ENCODE data around the gene ADARB2.

ADARB2 gene

GRCh38 chr10:1155791-1156615 lies 581.3 kb downstream of the ADARB2 start:
- no peak for DNase-seq

- no peak for DNase-seq
Measured at GRCh38 chr10:1154531-1155295, 582.6 kb downstream of the ADARB2 start.

DNA sequence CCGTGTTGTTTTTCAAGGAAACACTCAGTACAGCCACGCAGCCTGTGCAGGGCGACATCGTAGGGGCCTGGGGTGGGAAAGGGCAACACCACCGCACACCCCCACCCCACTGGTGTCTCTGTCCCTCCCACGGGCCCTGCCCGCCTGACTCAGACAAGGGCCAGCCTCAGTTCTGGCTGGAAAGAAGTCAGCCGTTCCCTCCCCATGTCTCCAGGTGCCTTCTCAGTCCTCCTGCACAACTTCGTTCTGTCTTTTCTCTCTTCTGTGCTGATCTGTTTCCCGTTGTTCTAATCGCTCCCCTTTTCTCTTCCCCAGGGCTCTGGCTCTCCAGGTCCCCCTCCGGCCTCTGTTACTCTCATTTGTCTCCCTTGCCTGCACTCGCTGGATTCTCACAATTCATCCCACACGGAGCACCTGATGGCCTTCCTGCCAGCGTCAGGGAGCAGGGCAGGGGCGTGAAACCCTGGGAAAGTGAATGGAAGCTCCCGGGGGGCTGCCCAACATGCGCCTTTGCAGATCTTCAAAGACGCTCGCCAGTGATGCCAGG lies 583.4 kb downstream of the ADARB2 start:
- no peak for DNase-seq

DNA sequence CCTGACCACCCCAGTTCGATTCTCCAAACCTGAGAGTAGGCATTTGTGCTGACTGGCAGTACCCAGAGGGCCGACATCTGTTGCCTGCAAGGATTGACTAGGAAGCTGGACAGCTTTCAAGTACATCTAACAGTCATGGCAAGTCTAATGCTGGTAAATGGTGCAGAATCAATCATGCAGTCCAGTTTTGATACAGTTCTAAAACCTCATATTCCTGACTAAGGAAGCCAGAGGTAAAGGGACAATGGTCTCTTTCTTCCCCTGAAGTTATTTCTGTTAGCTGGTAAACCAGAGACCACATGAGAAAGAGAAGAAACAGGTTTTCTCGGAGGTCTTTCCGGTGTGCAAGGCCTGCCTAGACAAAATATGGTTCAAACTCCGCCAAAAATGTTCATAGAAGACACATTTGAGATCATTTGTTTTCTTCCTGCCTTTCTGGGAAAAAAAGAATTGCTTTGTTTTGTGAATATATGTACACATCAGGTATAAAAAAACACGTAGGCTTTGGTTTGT lies 584.0 kb downstream of the ADARB2 start:
- no peak for DNase-seq

DNA sequence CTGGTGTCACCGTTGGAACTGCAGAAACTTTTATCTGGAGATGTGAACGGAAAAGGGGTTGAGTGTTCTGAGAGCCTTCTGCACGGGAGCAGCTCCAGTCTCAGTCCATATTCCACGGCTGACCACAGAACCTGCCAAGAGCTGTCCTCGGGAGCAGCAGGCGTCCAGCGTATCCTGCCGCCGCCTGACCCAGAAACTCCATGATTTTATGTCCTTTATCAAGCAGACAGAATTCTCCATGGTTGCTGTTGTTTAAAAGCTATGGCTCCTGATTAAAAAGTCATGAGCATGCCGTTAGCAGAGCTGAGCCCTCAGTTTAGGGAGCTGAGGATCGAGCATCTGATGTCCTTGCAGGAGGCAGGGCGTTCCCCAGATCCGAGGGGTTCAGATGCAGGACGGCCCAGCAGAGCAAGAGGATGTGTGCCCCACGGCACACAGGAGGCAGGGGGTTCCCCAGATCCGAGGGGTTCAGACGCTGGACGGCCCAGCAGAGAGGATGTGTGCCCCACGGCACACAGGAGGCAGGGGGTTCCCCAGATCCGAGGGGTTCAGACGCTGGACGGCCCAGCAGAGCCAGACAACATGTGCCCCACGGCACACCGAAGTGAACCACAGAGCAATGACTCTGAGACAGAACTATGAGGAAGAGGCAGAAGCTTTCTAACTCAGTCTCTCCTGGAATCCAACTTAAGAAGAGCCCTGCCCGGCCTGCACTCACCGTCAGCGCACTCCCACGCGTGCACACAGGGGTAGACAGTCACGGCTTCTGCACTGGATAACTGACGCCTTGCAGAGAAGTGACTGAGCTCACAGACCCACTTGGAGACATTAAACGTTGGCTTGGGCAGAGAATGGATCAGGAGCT lies 584.7 kb downstream of the ADARB2 start:
- no peak for DNase-seq

DNA sequence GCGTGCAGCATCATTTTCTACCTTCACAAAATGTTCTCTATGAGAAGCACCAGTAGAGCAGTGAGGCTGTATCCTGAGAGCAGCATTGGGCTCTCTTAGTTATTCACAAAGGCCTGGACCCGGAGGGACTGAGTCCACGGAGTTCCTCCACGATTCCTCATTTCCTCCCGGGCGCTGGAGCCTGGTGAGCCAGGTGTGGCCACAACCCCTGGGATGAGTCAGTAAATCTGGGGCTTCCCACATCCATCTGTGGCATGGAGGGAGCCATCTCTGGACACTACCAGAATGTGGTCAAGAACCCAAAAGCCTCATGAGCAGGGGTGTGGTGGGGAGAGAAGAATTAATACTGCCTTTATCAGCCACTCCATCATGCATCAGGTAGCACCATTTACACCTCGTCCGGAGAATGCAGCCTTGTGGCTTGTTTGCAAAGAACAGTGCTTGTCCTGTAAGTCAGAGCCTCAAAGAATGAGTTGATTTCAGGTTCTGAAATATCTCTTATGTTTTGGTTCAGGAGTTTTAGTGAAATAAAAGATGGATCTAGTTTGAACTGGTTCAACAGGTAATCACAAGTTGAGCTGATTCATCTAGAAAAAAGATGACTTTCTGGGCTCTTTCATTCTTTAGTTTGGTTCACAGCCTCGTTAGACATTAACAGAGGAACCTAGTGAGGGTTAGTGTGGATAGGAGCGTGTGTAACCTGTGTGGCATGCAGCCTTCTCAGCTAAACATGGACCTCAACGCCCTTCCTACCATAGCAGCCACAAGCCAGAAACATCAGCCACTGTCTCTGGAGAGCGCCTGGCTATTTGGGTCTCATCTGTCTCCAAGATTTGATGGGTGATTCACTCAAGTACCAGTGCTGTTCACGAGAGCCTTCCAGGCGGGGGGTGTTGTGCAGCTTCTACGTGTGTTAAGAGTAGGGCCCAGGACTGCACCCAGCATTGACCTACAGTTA lies 586.0 kb downstream of the ADARB2 start:
- no peak for DNase-seq

DNA sequence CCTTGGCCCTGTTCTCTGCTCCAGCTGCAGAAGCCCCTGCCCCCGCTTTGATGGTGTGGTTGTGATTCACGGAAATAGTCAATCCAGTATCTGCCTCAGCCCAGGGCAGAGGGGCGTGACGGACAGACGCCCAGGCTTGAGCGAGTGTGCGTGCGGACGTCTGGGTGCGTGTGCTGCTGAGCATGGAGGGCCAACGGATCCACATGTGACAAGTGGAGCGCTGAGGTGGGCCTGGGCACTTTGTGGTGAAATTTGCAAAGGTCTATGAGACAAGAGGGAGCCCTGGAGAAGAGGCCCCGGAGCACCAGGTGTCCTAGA lies 586.7 kb downstream of the ADARB2 start:
- DNase-seq, result no peak

GRCh38 chr10:1149793-1150637 lies 587.3 kb downstream of the ADARB2 start:
- DNase-seq, result peak; percentile 31

DNA sequence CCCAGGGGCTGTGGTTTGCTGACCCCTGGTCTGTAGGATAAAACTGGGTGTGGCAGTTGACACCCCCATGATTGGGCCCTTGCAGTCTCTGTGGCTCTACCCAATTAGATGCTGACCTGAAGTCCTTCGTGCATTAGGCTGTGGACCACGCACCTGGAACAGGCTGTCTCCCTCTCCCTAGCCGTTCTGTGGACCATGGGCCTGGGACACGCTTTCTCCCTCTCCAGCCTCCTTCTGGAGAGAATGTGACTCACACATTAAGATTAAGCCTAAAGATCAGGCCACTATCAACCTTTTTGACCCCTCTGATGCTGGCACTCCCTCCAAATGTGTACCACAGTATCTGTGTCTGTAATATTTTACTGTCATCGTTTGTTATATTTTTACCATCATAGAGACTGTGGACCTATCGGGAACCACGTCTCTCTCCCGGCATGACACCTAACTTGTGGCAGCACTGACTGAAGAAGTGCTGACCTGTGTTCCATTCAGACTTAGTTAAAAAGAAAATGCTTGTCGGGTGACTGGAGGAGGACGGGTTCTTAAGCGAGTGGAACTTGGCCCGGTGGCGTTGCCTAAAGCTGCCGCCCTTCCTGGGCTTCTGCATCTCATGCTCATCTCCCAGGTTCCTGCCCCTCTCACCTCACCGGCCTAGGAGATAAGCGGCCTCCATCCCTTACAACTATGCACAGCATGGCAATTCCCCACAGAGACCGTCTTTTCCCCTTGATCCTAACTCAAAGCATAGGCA lies 588.3 kb downstream of the ADARB2 start:
- DNase-seq, result no peak

DNA sequence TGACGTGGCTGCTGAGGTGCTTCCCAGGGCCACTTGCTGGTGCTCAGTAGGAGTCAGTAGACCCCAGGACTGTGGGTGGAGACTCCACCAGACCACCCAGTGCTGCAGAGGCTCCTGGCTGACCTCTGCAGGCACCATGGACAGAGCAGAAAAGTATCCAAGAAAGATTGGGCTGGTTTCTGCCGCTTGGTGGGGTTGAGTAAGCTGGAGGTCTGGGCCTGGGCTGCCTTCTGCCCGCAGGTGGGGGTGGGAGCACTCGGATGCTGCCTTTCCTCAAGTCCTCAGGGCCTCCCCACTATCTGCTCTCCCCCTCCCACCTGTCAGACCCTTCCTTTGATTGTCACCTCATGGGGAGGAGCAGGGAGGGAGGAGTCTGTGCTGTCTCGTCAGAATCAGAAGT lies 589.5 kb downstream of the ADARB2 start:
- DNase-seq, result no peak

- DNase-seq, result no peak
Measured at GRCh38 chr10:1142596-1142995, 594.7 kb downstream of the ADARB2 start.

DNA sequence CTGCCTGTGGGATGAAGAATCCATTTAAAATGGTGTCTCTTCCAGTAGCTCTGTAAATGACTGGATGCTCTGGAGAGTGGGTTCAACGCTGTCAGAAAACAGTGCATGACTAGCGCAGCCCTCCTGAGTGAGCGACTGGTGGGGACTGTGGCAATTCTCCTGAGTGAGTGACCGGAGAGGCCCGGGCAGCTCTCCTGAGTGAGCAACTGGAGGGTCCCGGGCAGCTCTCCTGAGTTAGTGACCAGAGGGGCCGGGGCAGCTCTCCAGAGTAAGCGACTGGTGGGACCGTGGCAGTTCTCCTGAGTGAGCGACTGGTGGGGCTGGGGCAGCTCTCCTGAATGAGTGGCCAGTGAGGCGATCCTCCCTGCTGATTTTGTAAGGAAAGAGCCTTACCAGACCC lies 595.6 kb downstream of the ADARB2 start:
- no peak for DNase-seq

GRCh38 chr10:1141261-1141660 lies 596.1 kb downstream of the ADARB2 start:
- DNase-seq, result no peak

GRCh38 chr10:1138529-1138928 lies 598.8 kb downstream of the ADARB2 start:
- DNase-seq, result no peak

DNA sequence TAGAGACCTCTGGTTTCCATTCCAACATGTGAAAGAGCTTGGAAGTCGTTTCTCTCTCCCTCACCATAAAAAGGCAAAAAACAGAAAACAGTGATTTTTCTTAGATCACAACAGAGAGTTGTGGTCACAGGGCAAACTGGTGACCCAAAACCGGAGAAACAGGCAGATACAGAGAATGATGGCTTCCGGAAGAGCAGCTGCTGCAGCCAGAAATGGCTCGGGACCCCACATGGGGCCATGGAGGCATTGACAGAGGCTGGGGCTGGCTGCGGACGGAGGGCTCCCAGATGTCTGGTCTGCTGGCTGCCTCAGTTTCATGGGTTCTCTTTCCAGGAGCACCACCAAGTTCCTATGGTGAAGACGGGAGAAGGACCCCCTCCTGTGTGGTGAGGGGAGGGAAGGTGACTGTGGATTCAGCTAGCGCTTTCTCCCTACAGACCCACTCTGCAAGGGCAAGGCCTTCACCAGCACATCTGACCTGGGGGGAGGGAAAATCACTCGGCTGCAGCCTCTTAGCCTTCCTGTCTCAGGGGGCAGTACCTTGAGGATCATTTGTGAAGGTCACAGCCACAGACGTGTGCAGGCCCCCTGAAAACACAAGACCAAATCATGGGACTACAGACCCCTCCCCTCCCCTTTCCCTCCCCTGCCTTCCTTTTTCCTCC lies 599.7 kb downstream of the ADARB2 start:
- DNase-seq, result no peak

- no peak for DNase-seq
Measured at GRCh38 chr10:1136268-1136667, 601.1 kb downstream of the ADARB2 start.

GRCh38 chr10:1134156-1134555 lies 603.2 kb downstream of the ADARB2 start:
- no peak for DNase-seq

GRCh38 chr10:1133495-1134045 lies 603.8 kb downstream of the ADARB2 start:
- no peak for DNase-seq

DNA sequence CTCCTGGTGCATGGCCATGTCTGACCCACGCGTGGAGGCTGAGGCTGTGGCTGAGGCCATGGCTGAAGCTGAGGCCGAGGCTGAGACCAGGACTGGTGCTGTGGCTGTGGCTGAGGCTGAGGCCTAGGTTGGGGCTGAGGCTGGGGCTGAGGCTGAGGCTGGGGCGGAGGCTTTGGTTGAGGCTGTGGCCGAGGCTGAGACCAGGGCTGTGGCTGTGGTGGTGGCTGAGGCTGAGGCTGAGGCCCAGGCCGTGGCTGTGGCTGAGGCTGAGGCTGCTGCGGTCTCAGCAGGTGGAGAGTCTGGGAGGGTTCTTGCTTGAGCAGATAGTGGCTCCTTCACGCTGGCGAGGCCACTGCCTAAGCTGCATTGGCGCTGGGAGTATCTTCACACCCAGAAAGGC lies 604.7 kb downstream of the ADARB2 start:
- DNase-seq, result no peak

Data from CD4-positive, alpha-beta T cell treated with Interferon gamma for 1 hour (primary cell).